ENCODE data around the gene STK39.

DNA sequence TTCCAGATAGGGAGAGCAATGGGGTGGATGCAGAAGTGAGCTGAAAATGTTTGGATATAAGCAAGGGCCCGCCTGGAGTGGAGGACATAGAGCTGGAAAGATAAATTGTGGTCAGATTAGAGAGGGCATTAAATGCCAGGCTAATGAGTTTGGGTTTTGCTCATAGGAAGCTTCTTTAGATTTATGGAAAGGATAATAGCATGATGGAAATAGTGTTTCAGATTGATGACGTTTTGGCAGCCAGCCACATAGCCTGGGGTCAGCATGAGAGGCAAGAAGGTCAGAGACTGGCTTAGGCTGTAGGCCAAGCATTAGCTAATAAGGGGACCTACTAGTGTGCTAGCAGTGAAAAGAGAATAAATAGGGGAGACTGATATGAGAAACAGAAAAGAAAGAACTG, 321.6 kb downstream of the STK39 start:
- TF ChIP-seq EZH2 (IDR thresholded peaks at IDR 0.05; ENCODE audit: borderline replicate concordance, insufficient read depth, low read depth, low read length, poor library complexity, severe bottlenecking), result no peak
- TF ChIP-seq, protein P1, sequence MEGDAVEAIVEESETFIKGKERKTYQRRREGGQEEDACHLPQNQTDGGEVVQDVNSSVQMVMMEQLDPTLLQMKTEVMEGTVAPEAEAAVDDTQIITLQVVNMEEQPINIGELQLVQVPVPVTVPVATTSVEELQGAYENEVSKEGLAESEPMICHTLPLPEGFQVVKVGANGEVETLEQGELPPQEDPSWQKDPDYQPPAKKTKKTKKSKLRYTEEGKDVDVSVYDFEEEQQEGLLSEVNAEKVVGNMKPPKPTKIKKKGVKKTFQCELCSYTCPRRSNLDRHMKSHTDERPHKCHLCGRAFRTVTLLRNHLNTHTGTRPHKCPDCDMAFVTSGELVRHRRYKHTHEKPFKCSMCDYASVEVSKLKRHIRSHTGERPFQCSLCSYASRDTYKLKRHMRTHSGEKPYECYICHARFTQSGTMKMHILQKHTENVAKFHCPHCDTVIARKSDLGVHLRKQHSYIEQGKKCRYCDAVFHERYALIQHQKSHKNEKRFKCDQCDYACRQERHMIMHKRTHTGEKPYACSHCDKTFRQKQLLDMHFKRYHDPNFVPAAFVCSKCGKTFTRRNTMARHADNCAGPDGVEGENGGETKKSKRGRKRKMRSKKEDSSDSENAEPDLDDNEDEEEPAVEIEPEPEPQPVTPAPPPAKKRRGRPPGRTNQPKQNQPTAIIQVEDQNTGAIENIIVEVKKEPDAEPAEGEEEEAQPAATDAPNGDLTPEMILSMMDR (IDR thresholded peaks at IDR 0.05), result no peak

Data from B cell (primary cell).